Measurements from ENCODE around the gene ATP6V0A1. TPM values are rescaled to one million over a fixed set of nuclear protein-coding genes. Genes with fewer than 3 reads are reported as not detected.

ATP6V0A1 gene
- total RNA-seq, 1 experiment from 2014 or later = 82.8 TPM

DNA sequence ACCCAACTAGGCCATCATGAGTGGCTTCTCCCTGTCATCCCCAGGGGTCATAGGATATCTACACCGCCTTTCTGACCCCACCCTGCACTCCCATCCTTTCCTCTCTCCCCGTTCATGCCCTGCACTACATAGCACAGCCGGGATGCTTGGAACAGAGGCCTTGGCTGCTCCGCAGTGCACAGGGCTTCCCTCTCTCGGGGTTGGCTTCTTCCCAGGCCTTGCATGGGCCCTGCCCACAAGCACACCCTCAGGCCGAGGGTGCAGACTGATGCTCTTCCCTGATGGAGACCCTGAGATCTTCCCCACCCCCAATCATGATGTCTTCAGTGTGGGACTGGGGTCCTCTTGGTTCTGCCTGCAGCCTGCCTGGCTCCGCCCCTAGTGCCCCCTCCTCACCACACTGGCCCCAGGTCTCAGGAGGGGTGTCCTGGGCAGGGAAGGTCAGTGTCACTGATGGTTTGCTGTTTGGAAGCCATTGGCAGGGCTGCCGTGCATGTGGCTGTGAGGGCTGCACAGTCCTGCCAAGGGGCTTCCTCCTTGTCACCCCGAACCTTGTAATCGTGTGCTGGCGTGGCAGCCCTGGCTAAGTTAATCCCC is 63.1 kb downstream of the ATP6V0A1 start:
- POLR2A ChIA-PET = no interaction called here
- Mint-ChIP-seq H3K4me3 (ENCODE audit: unreplicated experiment) (no peak overlapping the region), H3K27ac (ENCODE audit: unreplicated experiment) (peak overlapping the region; percentile 90), H3K36me3 (ENCODE audit: insufficient read depth, unreplicated experiment) (peaks cover 35% of the 10 kb centered on the region), H3K9me3 (ENCODE audit: unreplicated experiment) (no peaks in the 10 kb centered on the region), H3K4me1 (ENCODE audit: low read depth, unreplicated experiment) (peaks cover 62% of the 10 kb centered on the region), H3K27me3 (ENCODE audit: insufficient read depth, unreplicated experiment) (no peaks in the 10 kb centered on the region)
- CTCF ChIA-PET = no interaction called here
- no peak overlapping the region for H3K4me3 ChIP-seq (ENCODE audit: low read depth, low read length)
- H3K9me3 ChIP-seq = no peaks in the 10 kb centered on the region
- no peaks in the 10 kb centered on the region for H3K27me3 ChIP-seq (replicated peaks; ENCODE audit: control insufficient read depth, insufficient read depth, low read length)
- no TSS peak for BruUV-seq (replicated peaks)
- intact Hi-C loops (cut with micrococcal nuclease; ENCODE audit: unreplicated experiment) = no loop called here
- peaks cover 64% of the 10 kb centered on the region for H3K4me1 ChIP-seq
- TF ChIP-seq, protein P1, sequence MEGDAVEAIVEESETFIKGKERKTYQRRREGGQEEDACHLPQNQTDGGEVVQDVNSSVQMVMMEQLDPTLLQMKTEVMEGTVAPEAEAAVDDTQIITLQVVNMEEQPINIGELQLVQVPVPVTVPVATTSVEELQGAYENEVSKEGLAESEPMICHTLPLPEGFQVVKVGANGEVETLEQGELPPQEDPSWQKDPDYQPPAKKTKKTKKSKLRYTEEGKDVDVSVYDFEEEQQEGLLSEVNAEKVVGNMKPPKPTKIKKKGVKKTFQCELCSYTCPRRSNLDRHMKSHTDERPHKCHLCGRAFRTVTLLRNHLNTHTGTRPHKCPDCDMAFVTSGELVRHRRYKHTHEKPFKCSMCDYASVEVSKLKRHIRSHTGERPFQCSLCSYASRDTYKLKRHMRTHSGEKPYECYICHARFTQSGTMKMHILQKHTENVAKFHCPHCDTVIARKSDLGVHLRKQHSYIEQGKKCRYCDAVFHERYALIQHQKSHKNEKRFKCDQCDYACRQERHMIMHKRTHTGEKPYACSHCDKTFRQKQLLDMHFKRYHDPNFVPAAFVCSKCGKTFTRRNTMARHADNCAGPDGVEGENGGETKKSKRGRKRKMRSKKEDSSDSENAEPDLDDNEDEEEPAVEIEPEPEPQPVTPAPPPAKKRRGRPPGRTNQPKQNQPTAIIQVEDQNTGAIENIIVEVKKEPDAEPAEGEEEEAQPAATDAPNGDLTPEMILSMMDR (IDR thresholded peaks at IDR 0.05; ENCODE audit: insufficient read depth in 1 of 2, low read depth in 1 of 2, low read length in 1 of 2, severe bottlenecking in 1 of 2, unreplicated experiment in 1 of 2) = no peak
- H3K36me3 ChIP-seq (ENCODE audit: control insufficient read depth, insufficient read depth, low read length) = peaks cover 1% of the 10 kb centered on the region
- no peak for DNase-seq

DNA sequence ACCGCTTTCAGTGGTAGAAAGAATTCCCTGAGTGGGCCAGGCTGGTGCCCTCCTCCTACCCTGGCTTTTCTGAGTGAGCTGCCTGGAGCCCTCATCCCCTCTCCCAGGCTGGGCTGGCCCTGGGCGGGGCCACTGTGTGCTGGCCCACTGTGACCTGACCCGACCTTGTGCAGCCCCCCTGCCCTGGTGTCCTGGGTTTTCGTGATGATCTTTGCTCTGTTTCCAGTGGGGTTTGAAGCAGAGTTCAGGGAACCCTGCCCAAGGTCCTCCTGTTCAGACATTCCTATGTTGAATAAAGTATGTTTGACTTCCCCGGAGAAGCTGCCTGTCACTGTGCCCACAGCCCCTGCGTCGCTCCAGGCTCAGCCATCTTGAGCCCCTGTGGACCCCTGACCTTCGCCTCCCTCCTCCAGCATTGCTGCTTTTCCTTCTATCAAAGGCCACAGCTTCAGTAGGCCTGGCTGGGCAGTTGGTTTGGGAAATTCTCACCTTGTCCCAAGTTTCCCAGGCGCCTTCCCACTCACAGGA is 63.6 kb downstream of the ATP6V0A1 start:
- Histone ChIP-seq H3K9me3 (no peaks in the 10 kb centered on the region), H3K4me3 (ENCODE audit: low read depth, low read length) (no peak overlapping the region), H3K27me3 (replicated peaks; ENCODE audit: control insufficient read depth, insufficient read depth, low read length) (no peaks in the 10 kb centered on the region), H3K4me1 (peaks cover 69% of the 10 kb centered on the region), H3K36me3 (ENCODE audit: control insufficient read depth, insufficient read depth, low read length) (peaks cover 1% of the 10 kb centered on the region; the same call in 1 of the 2 replicates)
- TF ChIP-seq, protein P1 (IDR thresholded peaks at IDR 0.05; ENCODE audit: insufficient read depth in 1 of 2, low read depth in 1 of 2, low read length in 1 of 2, severe bottlenecking in 1 of 2, unreplicated experiment in 1 of 2) = no peak
- CTCF ChIA-PET = interaction anchor here (0.8 to 0.9 kb wide), 2 partner anchors 19 to 94 kb away, joined by 3 read pairs; no protein-coding TSS in a partner anchor
- Mint-ChIP-seq H3K27me3 (ENCODE audit: insufficient read depth, unreplicated experiment) (no peaks in the 10 kb centered on the region), H3K27ac (ENCODE audit: unreplicated experiment) (peak overlapping the region; percentile 90), H3K9me3 (ENCODE audit: unreplicated experiment) (no peaks in the 10 kb centered on the region), H3K36me3 (ENCODE audit: insufficient read depth, unreplicated experiment) (peaks cover 31% of the 10 kb centered on the region), H3K4me3 (ENCODE audit: unreplicated experiment) (no peak overlapping the region), H3K4me1 (ENCODE audit: low read depth, unreplicated experiment) (peaks cover 66% of the 10 kb centered on the region)
- intact Hi-C loops (cut with micrococcal nuclease; ENCODE audit: unreplicated experiment) = no loop called here
- DNase-seq = no peak
- POLR2A ChIA-PET = interaction anchor here (0.6 kb wide), 1 partner anchor 10 kb away, joined by 4 read pairs; no protein-coding TSS in a partner anchor
- no TSS peak for BruUV-seq (replicated peaks)

DNA sequence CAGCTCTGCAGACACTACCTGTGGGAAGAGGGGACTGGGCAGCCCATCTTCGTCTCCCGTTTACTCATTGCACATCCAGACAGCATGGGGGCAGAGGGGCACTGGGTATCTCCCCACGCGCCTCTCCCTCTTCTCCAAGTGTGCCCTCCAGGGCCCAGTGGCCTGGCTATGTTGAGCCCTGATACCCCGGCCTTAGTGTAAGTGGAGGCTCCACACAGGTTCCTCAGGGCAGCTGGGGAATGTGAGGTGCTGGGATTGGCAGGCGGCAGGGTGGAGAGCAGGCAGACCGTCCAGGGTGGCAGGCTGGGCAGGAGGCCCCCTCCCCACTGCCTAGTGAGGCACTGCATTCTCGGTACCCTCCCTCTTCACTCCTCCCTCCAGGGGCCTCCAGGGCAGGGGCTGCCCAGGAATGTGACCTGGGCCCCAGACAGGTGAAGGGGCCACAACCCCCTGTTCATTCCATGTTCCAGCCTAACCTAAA is 64.2 kb downstream of the ATP6V0A1 start:
- DNase-seq = peak; percentile 30 to 47
- Histone ChIP-seq H3K27me3 (replicated peaks; ENCODE audit: control insufficient read depth, insufficient read depth, low read length) (no peaks in the 10 kb centered on the region), H3K9me3 (no peaks in the 10 kb centered on the region), H3K4me3 (ENCODE audit: low read depth, low read length) (no peak overlapping the region), H3K4me1 (peaks cover 67% of the 10 kb centered on the region), H3K36me3 (ENCODE audit: control insufficient read depth, insufficient read depth, low read length) (peaks cover 1% of the 10 kb centered on the region; the same call in 1 of the 2 replicates)
- Mint-ChIP-seq H3K27me3 (ENCODE audit: insufficient read depth, unreplicated experiment) (no peaks in the 10 kb centered on the region), H3K4me1 (ENCODE audit: low read depth, unreplicated experiment) (peaks cover 69% of the 10 kb centered on the region), H3K27ac (ENCODE audit: unreplicated experiment) (peak overlapping the region; percentile 90), H3K36me3 (ENCODE audit: insufficient read depth, unreplicated experiment) (peaks cover 26% of the 10 kb centered on the region), H3K4me3 (ENCODE audit: unreplicated experiment) (no peak overlapping the region), H3K9me3 (ENCODE audit: unreplicated experiment) (no peaks in the 10 kb centered on the region)
- no TSS peak for BruUV-seq (replicated peaks)
- intact Hi-C loops (cut with micrococcal nuclease; ENCODE audit: unreplicated experiment) = no loop called here
- TF ChIP-seq, protein P1 (IDR thresholded peaks at IDR 0.05; ENCODE audit: insufficient read depth in 1 of 2, low read depth in 1 of 2, low read length in 1 of 2, severe bottlenecking in 1 of 2, unreplicated experiment in 1 of 2) = no peak
- ChIA-PET CTCF (interaction anchor here (0.8 to 0.9 kb wide), 3 partner anchors 18 to 94 kb away, joined by 3 read pairs; partner anchors contain the start of gene PSMC3IP), POLR2A (interaction anchor here (0.6 kb wide), 1 partner anchor 10 kb away, joined by 4 read pairs; no protein-coding TSS in a partner anchor)
